ENCODE data around the gene BTN2A1. TPM values are rescaled to one million over a fixed set of nuclear protein-coding genes. Genes with fewer than 3 reads are reported as not detected.

BTN2A1 gene
- total and polyA plus RNA-seq, 9 of the 15 experiments (the other 6 are each of a cell fraction or from before 2014, with no cell fraction given): 6.7 to 22.1 (median 16.4) TPM

DNA sequence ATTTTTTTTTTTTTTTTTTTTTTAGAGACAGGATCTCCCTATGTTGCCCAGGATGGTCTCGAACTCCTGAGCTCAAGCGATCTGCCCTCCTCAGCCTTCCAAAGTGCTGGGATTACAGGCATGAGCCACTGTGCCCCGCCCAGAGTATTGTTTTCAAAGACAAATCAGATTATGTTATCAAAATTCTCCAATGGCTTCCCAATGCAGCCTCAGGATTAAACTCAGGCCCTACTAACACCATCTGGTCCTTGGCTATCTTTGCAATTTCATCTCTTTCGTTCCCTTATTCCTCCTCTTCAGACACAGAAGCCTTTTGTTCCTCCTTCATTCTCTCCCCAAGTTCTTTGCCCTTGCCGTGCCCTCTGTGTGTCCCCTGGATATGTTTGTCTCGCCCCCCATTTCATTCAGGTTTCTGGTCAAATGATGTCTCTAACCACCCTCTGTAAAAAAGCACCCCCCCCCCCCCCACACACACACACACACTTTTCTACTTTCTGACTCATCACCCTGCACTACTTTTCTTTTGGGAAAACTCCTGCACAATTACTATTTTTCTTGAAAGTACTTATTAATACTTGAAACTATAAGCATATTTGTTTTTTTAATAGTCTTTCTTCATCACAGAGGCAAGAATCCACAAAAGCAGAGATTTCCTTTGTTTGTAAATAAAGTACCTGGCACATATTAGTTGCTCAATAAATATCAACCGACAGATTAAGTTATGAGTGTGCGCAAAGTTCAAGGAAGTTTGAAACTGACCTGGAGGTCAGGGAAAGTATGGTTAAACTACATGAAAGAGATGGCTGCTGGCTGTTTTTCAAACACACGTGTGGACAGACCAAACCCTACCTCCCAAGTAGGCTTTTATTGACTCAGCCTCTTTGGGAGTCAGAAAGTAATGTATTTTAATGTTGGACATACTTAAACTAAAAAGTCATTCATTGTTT is 59.0 kb downstream of the BTN2A1 start (continued):
- TF ChIP-seq ZNF740 (CRISPR knock-in tag; IDR thresholded peaks at IDR 0.05) (peak; percentile 90), ZNF740 (tag; IDR thresholded peaks at IDR 0.05) (peak in 1 of 2 experiments; percentile 70; a peak in 2 of 4 replicates), TAL1 (IDR thresholded peaks at IDR 0.05) (peak; percentile 19; the same call in 1 of the 2 replicates), FOXM1 (IDR thresholded peaks at IDR 0.05; ENCODE audit: low read depth) (peak; percentile 49), FOXM1 (CRISPR knock-in tag; IDR thresholded peaks at IDR 0.05; ENCODE audit: low read depth) (no peak), CHD7 (IDR thresholded peaks at IDR 0.05; ENCODE audit: low read depth, low read length) (no peak), EHMT2 (IDR thresholded peaks at IDR 0.05) (0 out of 2 replicates have a peak, but pooled peaks have one; percentile 27), SMAD1 (IDR thresholded peaks at IDR 0.05; ENCODE audit: low read depth, low read length, partially characterized antibody) (no peak), FOXA1 (IDR thresholded peaks at IDR 0.05; ENCODE audit: borderline replicate concordance) (no peak), EWSR1 (IDR thresholded peaks at IDR 0.05; ENCODE audit: borderline replicate concordance, low read depth, partially characterized antibody) (no peak)
- TF ChIP-seq, protein P1, sequence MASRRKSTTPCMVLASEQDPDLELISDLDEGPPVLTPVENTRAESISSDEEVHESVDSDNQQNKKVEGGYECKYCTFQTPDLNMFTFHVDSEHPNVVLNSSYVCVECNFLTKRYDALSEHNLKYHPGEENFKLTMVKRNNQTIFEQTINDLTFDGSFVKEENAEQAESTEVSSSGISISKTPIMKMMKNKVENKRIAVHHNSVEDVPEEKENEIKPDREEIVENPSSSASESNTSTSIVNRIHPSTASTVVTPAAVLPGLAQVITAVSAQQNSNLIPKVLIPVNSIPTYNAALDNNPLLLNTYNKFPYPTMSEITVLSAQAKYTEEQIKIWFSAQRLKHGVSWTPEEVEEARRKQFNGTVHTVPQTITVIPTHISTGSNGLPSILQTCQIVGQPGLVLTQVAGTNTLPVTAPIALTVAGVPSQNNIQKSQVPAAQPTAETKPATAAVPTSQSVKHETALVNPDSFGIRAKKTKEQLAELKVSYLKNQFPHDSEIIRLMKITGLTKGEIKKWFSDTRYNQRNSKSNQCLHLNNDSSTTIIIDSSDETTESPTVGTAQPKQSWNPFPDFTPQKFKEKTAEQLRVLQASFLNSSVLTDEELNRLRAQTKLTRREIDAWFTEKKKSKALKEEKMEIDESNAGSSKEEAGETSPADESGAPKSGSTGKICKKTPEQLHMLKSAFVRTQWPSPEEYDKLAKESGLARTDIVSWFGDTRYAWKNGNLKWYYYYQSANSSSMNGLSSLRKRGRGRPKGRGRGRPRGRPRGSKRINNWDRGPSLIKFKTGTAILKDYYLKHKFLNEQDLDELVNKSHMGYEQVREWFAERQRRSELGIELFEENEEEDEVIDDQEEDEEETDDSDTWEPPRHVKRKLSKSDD (conservative IDR thresholded peaks at IDR 0.05; ENCODE audit: low read length): no peak
